Fibroblast of lung (primary cell): ENCODE data around the gene MPRIP.

Source experiments
- CTCF ChIP-seq, 2 donors: IDR thresholded peaks in 1 of 2; conservative IDR thresholded peaks in 1 of 2; 1 replicate in 1 of 2; 2 replicates in 1 of 2; pipeline ENCODE4 v1.5.1; 2011 to 2012; ENCODE audit warnings: low read length in 2 of 2, control low read depth in 1 of 2, inconsistent platforms in 1 of 2, low read depth in 1 of 2, mild to moderate bottlenecking in 1 of 2
- EZH2 ChIP-seq: IDR thresholded peaks from 2 replicates; pipeline ENCODE4 v1.5.1; 2012; ENCODE audit warnings: low read length, control low read depth, mild to moderate bottlenecking; ENCODE audit errors: missing control alignments

GRCh38 chr17:17108451-17109049 lies 66.3 kb downstream of the MPRIP start:
- TF ChIP-seq EZH2, result no peak
- no peak for TF ChIP-seq CTCF (conservative IDR thresholded peaks at IDR 0.05 in 1 of 2, IDR thresholded peaks at IDR 0.05 in 1 of 2; ENCODE audit: low read depth in 1 of 2, low read length in 2 of 2)
